HG03066 (cell line): ENCODE measurements around the gene CRYBG1.

Experiments
- ATAC-seq: cut with Tn5 transposase; IDR thresholded peaks from one replicate; pipeline ENCODE4 v1.9.1; 2021; ENCODE audit warnings: low read depth; ENCODE audit not compliant: unreplicated experiment

Gene CRYBG1

DNA sequence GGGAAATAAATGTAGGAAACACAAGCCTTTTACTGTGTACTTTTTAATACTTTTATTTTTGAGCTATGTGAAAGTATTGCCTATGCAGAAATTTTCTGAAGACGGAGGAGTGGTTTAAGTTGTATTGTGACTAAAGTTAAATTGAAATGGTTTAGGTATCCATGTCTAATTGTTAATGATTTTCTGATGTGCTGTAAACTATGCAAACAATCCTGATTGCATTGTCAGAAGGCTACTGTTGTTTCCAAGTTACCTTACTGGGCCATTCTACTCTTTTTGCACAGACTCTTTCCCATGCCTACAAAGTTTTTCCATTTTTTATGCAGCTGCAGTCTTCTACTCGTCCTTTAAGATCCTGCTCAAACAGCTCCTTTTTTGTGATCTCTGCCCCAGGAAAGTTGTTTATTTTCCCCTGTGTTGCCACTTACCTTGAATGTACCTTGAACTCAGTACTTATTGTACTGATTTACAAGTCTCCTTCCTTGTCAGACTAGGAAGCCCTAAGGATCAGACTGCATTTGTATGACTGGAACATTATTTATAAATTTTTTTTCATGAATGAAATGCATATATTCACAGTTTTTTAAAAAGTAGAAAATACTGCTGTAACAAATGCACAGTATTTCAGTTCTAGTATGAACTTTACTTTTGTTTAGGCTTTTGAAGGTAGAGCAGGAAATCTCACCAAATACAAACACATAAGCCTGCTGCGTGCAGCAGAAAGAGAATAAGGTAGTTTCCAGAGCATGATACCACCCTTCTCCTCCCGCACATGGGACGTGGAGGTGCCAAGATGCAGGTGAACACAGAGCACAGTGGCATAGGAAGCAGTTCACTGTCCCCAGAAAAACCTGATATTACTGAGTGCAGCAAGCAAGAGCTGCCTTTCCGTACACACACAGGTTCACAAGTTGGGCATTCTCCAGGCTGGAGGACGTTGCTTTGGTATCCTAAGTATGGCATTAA is 97.8 kb downstream of the CRYBG1 start:
- ATAC-seq = no peak

DNA sequence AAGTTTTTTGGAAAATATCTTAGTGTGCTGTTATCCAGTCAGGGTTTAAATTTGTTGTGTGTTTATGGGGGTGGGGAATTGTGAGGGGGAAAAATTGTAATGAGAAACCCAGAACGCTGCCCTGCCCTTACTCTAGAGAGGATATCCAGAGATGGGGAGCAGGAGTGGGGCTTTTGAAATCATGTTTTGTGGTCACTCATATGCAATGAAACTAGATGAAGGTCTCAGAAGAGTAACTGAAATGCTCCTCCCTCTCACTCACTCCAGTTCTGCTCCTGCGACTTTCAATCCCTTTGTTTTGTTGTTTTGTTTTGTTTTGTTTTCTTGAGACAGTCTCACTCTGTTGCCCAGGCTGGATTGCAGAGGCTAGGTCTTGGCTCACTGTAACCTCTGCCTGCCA is 100.0 kb downstream of the CRYBG1 start:
- ATAC-seq = no peak

GRCh38 chr6:106461084-106461483 is 100.6 kb downstream of the CRYBG1 start:
- no peak for ATAC-seq

GRCh38 chr6:106462923-106463557 is 102.5 kb downstream of the CRYBG1 start:
- no peak for ATAC-seq

- no peak for ATAC-seq
Measured at GRCh38 chr6:106466211-106466610, 105.7 kb downstream of the CRYBG1 start.

GRCh38 chr6:106468935-106469334 is 108.4 kb downstream of the CRYBG1 start:
- no peak for ATAC-seq

- no peak for ATAC-seq
Measured at GRCh38 chr6:106469882-106470281, 109.4 kb downstream of the CRYBG1 start.

GRCh38 chr6:106470316-106470715 is 109.8 kb downstream of the CRYBG1 start:
- ATAC-seq = no peak

DNA sequence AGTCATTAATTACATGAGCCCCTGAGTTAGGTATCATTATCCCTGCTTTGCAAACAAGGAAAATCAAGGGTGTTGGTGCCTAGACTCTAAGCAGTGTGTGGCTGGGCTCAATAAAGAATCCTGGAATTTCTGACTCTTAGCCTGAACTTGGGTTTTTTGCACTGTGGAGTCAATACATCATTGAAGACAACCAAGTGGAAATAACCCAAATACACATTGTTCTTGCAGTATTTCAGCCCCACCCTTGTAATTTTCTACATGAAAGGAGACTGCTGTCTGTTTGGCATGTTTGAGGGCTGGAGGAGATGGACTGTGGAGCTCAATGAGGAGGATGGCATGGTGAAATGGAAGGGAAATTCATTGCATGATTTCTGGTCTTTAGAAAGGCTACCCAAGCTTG is 110.3 kb downstream of the CRYBG1 start:
- ATAC-seq = no peak

GRCh38 chr6:106473812-106474211 is 113.3 kb downstream of the CRYBG1 start:
- no peak for ATAC-seq

GRCh38 chr6:106474466-106474865 is 113.9 kb downstream of the CRYBG1 start:
- ATAC-seq = no peak

- no peak for ATAC-seq
Measured at GRCh38 chr6:106475284-106475683, 114.8 kb downstream of the CRYBG1 start.

- no peak for ATAC-seq
Measured at GRCh38 chr6:106476331-106477105, 116.0 kb downstream of the CRYBG1 start.

DNA sequence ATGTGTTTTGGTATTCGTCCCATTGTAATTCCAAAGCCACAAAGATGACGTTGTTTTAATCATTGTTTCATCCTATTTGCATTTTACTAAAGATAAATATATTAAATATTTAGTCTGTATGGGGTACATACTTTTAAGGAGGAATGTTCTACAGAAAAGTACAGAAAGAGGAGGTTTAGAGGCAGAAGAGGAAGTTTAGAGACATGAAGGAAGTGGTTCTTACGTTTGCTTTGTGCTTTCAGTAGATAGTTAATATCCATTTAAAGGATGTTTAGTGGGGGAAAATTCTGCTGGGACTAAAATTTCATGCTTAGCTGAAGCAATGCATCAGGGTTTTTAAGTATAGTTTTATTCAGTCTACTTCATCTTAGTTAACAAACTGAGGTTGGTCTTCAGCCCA is 116.6 kb downstream of the CRYBG1 start:
- ATAC-seq = no peak

GRCh38 chr6:106477790-106478189 is 117.3 kb downstream of the CRYBG1 start:
- no peak for ATAC-seq

- no peak for ATAC-seq
Measured at GRCh38 chr6:106486236-106486635, 125.7 kb downstream of the CRYBG1 start.

DNA sequence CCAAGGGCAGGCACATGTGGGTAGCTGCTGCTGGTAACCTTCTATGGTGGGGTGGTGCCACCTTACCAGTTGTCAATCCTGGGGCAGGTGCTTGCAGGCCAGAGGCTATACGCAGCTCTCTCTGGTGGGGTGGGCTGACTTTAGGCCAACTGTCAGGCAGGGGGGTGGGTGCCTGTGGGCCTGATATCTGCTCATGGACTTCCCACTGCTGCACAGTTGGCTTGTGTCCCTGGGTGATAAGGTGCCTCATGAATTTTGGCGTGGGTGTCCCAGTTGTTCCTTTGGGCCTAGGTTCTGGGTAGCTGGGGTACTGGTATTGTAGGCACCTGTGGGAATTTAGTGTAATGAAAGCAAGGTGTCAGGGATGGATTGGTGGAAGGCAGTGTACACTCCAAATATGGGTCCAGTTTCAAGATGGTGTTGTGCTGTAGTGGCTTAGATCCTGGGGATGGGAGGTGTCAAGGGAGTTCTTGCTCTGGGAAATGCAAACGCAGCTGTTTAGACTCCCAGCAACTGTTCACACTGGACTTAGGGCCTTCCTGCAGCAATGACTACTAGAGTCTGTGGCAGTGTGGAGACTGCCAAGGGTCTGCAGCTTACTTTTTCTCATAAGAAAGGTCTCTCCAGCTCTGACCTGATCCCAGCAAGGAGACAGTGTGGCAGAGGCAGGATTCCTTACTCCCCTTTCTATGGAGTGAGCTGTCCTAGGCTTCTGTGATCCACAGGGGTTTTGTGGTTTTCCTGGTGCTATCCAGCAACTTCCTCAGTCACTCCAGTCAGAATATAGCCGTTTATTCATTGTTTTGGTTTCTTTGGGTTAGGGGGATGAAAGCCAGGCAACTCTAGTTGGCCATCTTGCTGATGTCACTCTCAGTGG is 128.2 kb downstream of the CRYBG1 start:
- no peak for ATAC-seq

DNA sequence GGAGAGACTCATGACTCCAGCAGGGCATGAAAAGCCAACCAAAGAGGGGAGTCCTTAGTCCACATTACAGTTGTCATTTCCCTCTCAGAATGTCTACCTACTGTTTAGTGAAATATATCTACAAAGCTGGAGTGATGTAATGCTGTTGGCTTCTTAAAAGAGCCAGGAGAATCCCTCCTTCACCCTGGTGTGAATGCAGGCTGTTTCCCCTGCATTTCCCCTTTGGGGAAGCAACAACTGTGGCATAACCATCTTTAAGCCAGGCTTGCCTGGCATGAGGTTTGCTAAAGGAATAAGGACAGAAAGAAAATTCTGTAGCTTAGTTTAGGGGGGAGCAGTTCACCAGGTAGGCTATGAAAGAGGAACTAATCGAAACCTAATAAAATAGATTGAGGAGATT is 129.5 kb downstream of the CRYBG1 start:
- no peak for ATAC-seq

DNA sequence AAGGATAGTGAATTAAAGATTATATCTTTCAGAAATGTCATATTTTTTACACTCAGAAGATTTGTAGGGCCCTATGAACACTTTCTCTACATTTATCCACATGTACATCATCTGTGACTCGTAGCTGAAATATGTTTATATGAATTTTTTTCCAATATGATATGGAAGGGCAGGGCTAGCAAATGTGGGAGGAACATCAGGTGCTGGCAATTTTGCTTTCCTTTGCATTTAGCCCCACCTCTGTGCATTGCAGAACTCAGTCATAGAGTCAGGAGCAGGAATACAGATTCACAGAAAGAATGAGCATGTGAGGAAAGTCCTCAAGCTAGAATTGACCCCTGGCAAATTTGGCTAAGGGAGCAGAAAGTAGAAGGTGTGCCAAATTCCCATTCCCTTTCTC is 129.9 kb downstream of the CRYBG1 start:
- no peak for ATAC-seq

- no peak for ATAC-seq
Measured at GRCh38 chr6:106490974-106491373, 130.5 kb downstream of the CRYBG1 start.
